ENCODE results near the gene FAM209B. TPM values are rescaled to one million over a fixed set of nuclear protein-coding genes. Genes with fewer than 3 reads are reported as not detected.

Gene FAM209B
- total RNA-seq, 3 donors from 2014 or later (not counting 1 experiment from before 2014, with no cell fraction given) = 2.0 to 3.3 (median 3.1) TPM

- H3K4me1 ChIP-seq (ENCODE audit: control insufficient read depth, insufficient read depth, low read length) = no peaks in the 10 kb centered on the region
- ATAC-seq (no peak), DNase-seq (no peak)
- Mint-ChIP-seq H3K4me1 (peaks cover 16 to 27% of the 10 kb centered on the region in 2 donors), H3K9me3 (no peaks in the 10 kb centered on the region), H3K36me3 (no peaks in the 10 kb centered on the region), H3K4me3 (no peak overlapping the region), H3K27ac (peak overlapping the region in 1 of 2 donors; percentile 18), H3K27me3 (ENCODE audit: low read depth in 2 of 2) (no peaks in the 10 kb centered on the region)
- no peak for TF ChIP-seq CTCF (IDR thresholded peaks at IDR 0.05)
- 95% methylated on average over 10 of the region's 10 CpGs for WGBS (ENCODE audit: insufficient coverage)
- H3K27ac ChIP-seq (ENCODE audit: low read length) = no peak overlapping the region
- intact Hi-C loops (cut with micrococcal nuclease) = no loop called here
- H3K36me3 ChIP-seq (ENCODE audit: control insufficient read depth, insufficient read depth, low read length) = peaks cover 23% of the 10 kb centered on the region
- no peaks in the 10 kb centered on the region for H3K9me3 ChIP-seq (ENCODE audit: control insufficient read depth, insufficient read depth, low read length)
- no peaks in the 10 kb centered on the region for H3K27me3 ChIP-seq (ENCODE audit: control insufficient read depth, insufficient read depth, low read length)
- H3K4me3 ChIP-seq (ENCODE audit: low read length) = no peak overlapping the region
Observed at GRCh38 chr20:56511926-56512325, 21.1 kb upstream of the FAM209B start.

GRCh38 chr20:56513161-56514150, 19.6 kb upstream of the FAM209B start:
- peaks cover 7 to 16% of the 10 kb centered on the region in 2 donors for H3K4me1 Mint-ChIP-seq
- ATAC-seq (no peak), DNase-seq (no peak)
- no peaks in the 10 kb centered on the region for H3K27me3 Mint-ChIP-seq (ENCODE audit: low read depth in 2 of 2)
- no peaks in the 10 kb centered on the region for H3K9me3 Mint-ChIP-seq
- H3K27ac ChIP-seq (ENCODE audit: low read length) = no peak overlapping the region
- TF ChIP-seq CTCF (IDR thresholded peaks at IDR 0.05) = no peak
- H3K4me3 Mint-ChIP-seq = no peak overlapping the region
- H3K27ac Mint-ChIP-seq = peak overlapping the region in 1 of 2 donors; percentile 24
- no peaks in the 10 kb centered on the region for H3K9me3 ChIP-seq (ENCODE audit: control insufficient read depth, insufficient read depth, low read length)
- peaks cover 12% of the 10 kb centered on the region for H3K36me3 Mint-ChIP-seq
- intact Hi-C loops (cut with micrococcal nuclease) = no loop called here
- no peaks in the 10 kb centered on the region for H3K4me1 ChIP-seq (ENCODE audit: control insufficient read depth, insufficient read depth, low read length)
- H3K4me3 ChIP-seq (ENCODE audit: low read length) = no peak overlapping the region
- no peaks in the 10 kb centered on the region for H3K27me3 ChIP-seq (ENCODE audit: control insufficient read depth, insufficient read depth, low read length)
- 99% methylated on average over 22 of the region's 22 CpGs for WGBS (ENCODE audit: insufficient coverage)
- peaks cover 38% of the 10 kb centered on the region for H3K36me3 ChIP-seq (ENCODE audit: control insufficient read depth, insufficient read depth, low read length)

- Mint-ChIP-seq H3K4me1 (no peaks in the 10 kb centered on the region), H3K27ac (no peak overlapping the region), H3K36me3 (peaks cover 27% of the 10 kb centered on the region), H3K4me3 (no peak overlapping the region), H3K9me3 (peaks cover 0 to 6% of the 10 kb centered on the region in 2 donors), H3K27me3 (ENCODE audit: low read depth in 2 of 2) (no peaks in the 10 kb centered on the region)
- H3K27me3 ChIP-seq (ENCODE audit: control insufficient read depth, insufficient read depth, low read length) = no peaks in the 10 kb centered on the region
- WGBS (ENCODE audit: insufficient coverage) = 96% methylated on average over 5 of the region's 5 CpGs
- H3K4me3 ChIP-seq (ENCODE audit: low read length) = no peak overlapping the region
- intact Hi-C loops (cut with micrococcal nuclease) = loop anchor here (1.0 kb wide), 1 partner anchor 116 kb away; no protein-coding TSS in a partner anchor
- peaks cover 60% of the 10 kb centered on the region for H3K36me3 ChIP-seq (ENCODE audit: control insufficient read depth, insufficient read depth, low read length)
- H3K4me1 ChIP-seq (ENCODE audit: control insufficient read depth, insufficient read depth, low read length) = no peaks in the 10 kb centered on the region
- H3K27ac ChIP-seq (ENCODE audit: low read length) = no peak overlapping the region
- DNase-seq (no peak), ATAC-seq (no peak)
- peaks cover 26% of the 10 kb centered on the region for H3K9me3 ChIP-seq (ENCODE audit: control insufficient read depth, insufficient read depth, low read length)
- TF ChIP-seq CTCF (IDR thresholded peaks at IDR 0.05) = no peak
Observed at GRCh38 chr20:56516631-56517030, 16.4 kb upstream of the FAM209B start.

Measured in natural killer cell (primary cell).